ELF-1 (cell line): ENCODE measurements around the gene BCORL1.

Experiments
- DNase-seq: peaks from one replicate; pipeline ENCODE4 v3.0.0-alpha.2; 2016; ENCODE audit warnings: low read depth, low spot score

Gene BCORL1

DNA sequence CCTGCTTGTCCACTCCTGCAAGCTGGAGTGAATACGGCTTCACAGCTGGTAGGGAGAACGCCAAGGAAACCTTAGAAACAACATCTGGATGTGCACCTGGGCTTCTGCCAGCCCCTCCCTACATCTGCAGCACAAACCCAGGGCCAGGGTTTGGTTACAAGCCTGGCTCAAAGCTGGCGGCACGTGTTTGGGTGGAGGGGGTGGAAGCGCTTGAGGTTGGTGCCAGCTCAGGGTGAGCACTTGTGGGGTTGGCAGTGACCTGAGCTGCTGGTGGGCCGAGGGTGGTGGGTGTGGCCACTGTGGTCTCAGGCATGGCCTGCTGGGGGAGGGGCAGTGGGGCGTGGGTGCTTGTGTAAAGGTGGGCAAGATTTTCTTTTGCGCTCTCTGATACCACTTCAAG lies 112.3 kb downstream of the BCORL1 start:
- no peak for DNase-seq

DNA sequence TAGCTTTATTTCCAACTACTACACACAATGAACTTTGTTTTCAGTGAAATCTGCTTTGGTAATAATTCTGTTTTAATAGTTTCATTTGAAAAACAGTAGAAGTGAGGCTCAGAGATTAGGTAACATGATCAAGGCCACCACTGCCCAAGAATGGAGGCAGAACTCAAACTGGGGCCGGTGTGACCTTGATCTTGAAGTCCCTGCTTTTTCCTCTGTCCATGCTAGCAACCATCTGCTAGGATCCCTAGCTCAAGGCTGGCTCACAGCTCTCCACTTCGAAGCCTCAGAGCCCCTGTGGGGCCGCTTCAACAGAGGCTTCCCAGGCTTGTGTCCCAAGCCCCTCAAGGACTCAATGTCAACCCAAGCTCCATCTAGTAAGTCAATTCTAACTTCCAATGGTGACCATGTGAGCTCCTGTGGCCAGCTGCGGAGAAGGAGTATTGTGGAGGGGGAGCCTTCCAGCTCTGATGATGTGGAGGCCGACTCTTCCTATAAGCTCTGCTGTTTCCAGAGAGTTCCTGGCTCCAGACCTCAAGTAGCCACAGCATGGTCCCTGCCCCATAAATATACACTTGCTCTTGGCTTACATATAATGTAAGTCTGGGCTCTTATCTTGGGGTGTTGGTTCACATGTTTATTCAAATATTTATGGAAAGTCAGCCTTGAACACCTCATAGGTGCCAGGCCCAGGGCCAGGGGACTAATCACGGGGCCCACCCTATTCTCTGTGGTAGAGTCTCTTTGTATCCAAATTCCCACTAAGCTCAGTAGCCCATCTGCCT lies 113.0 kb downstream of the BCORL1 start:
- no peak for DNase-seq

DNA sequence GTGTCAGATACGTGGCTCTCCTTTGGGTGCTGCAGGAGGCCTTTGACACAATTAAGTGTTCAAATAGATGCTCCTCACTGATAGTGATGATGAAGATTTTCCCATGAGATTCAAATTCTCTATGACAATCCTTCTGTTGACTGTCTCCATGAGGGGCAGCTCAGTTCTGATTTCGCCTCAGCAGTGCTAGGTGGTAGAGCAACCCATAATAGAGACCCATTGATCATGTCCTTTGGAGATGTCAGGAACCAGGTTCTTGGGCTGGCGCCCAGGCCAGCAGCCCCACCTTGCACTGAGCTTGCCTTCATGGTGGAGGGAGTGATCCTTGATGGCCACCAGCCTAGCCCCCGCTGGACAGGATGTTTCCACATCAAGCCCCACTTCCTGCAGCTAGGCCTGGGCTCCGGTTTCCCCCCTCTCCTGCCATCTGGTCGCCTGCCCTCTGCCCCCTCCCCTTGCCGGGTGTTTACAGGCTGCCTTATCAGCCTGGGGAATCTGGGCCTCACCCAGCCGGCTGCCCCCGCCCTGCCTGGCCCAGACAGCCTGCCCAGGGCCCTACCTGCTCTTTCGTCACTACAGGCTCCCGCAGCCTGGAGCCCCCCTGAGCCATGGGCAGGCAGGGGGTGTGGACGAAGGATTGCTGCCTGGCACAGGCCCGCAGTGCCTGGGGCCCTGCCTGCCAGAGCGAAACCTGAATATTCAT lies 115.2 kb downstream of the BCORL1 start:
- DNase-seq = peak; percentile 81

DNA sequence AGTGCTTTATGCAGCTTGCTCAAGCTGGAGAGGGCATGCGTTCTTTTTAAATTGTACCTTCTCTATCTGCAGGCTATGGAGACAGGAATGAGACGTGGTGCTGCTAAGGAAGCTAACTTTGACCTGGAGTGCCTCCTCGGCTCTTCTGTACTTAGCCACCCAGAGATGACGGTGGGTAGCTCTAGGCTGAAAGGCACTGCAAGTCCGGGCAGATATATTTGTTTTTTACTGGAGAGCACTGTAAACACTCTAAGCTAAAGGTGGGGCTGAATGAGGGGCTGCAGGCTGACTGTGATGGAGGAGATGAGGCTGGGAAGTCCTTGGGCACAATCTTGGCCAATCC lies 115.7 kb downstream of the BCORL1 start:
- no peak for DNase-seq

DNA sequence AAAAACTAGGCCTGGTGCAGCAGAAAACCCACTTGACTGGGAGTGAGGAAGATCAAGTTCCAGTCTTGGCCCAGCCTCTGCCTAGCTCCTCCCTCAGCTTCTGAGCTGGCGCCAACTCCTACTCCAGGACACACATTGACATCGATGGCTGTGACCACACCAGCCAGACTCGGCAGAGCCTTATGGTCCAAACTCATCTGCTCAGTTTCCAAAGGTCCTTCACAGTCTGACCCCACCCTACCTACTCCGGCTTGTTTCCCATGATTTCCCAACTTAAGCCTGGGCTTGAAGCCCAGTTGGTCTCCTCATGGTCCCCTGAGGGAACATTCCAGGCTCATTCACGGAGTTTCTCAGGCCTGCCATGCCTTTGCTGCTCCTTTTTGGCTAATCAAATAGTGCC lies 117.7 kb downstream of the BCORL1 start:
- DNase-seq = peak; percentile 48

DNA sequence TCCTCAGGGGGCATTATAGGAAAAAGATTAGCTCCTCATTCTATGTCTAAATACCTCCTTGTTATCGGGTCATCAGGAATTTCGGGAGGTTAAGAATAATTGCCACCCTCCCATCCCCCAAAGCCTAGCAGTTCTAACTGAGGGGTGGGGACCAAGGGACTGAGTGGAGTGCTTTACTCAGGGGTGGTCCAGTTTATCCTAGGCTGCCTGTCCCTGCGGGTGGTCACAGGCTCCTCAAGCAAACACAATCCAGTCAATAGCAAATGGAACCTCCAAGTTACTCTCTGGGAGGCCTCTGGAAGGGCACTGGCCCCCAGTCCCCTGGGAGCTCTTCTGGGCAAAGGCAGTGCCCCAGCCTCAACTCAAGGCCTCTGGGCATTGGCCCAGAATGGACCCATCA lies 121.2 kb downstream of the BCORL1 start:
- DNase-seq = peak; percentile 30

DNA sequence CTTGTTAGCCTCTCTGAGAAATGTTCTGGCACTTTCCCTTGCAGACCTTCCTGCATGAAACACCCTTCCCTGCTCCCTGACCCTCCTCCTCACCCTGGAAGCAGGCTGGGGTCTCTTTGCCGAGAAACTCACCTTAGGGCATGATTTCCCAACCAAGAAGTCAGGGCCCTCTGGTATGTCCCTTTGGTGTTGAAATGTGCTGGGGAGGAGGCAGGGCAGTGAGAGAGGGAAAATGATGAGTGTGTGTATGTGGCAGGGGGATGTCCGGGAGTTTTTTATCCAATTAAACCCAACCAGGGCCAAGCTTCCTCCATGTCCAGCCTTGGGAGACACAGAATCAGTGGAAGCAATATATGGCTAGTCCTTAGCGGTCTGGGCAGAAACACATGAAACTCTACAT lies 122.8 kb downstream of the BCORL1 start:
- peak; percentile 51 for DNase-seq

DNA sequence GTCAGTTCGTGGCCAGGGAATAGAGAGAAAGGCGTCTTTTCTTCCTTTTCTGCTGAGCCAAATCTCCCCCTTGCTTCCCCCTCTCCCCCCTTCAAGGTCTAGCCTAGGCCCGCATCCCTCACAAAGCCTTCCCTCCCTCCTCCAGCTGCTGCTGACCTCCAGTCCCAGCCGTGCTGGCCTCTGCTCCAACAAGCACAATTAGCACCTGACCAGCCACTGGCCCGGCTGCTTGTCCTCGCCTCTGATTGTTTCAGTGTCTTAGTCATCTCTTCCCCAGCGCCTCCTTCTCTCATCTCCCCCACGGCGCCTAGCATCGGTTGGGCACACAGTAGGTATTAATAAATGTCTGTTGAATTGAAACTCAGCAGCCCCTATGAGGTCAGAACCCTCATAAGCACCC lies 123.6 kb downstream of the BCORL1 start:
- DNase-seq = peak; percentile 57
